H1 (cell line): Measurements from ENCODE around the gene RFLNA. TPM values are rescaled to one million over a fixed set of nuclear protein-coding genes. Genes with fewer than 3 reads are reported as not detected.

Experiments used
- CHD2 ChIP-seq: IDR thresholded peaks from 2 replicates; pipeline ENCODE4 v1.6.1; 2012; ENCODE audit warnings: low read length, improper control_type of control experiment
- KDM5A ChIP-seq: fragments of 200-600 bp; IDR thresholded peaks from 2 replicates; pipeline ENCODE4 v1.7.1; 2012; ENCODE audit warnings: mild to moderate bottlenecking, low read length, inconsistent platforms, mixed read lengths
- NRF1 ChIP-seq: IDR thresholded peaks from 2 replicates; pipeline ENCODE4 v1.6.1; 2011; ENCODE audit warnings: mild to moderate bottlenecking, low read depth, low read length, improper control_type of control experiment
- RXRA ChIP-seq: IDR thresholded peaks from 2 replicates; pipeline ENCODE4 v1.6.1; 2011; ENCODE audit warnings: low read depth, mild to moderate bottlenecking, low read length, moderate library complexity; ENCODE audit not compliant: insufficient read depth
- TAF1 ChIP-seq: IDR thresholded peaks from 2 replicates; pipeline ENCODE4 v1.6.1; 2011; ENCODE audit warnings: mild to moderate bottlenecking, low read depth, low read length
- TAF7 ChIP-seq: optimal IDR thresholded peaks from 2 replicates; pipeline ENCODE3; 2011; ENCODE audit warnings: low read depth, mild to moderate bottlenecking, inconsistent platforms, low read length, moderate library complexity, borderline replicate concordance
- ZNF274 ChIP-seq: IDR thresholded peaks from 2 replicates; pipeline ENCODE4 v1.7.0; 2012; ENCODE audit warnings: low read length, borderline replicate concordance; ENCODE audit errors: extremely low read depth
- polyA plus RNA-seq, 7 experiments: library from polyadenylated mRNA; depleted of rRNA in 3 of 7; stranded (reverse) in 5 of 7; unstranded in 2 of 7; fragments of >200 nt in 5 of 7; fragments of 200-250 nt in 2 of 7; gene quantifications; 1 replicate in 5 of 7; 2 replicates in 1 of 7; 4 replicates in 1 of 7; pipeline versions ENCODE4 v1.2.1 to v1.2.3, GENCODE V29; 2011 to 2013; ENCODE audit warnings: missing spikeins in 2 of 7, mixed read lengths in 2 of 7
- total RNA-seq: library from RNA; stranded (reverse); fragmentation: NEBNext Ultra II Directional; extraction: Animal tissue kit (Norgen Biotek cat#: 25700); gene quantifications from 2 replicates; pipeline ENCODE4 v1.2.1, GENCODE V29; 2021

The RFLNA gene
- total and polyA plus RNA-seq, 2 of the 8 experiments (the other 6 are each of a cell fraction or from before 2014, with no cell fraction given), result 6.4 to 6.6 TPM

GRCh38 chr12:124352839-124353238 lies 57.9 kb downstream of the RFLNA start (continued):
- TF ChIP-seq TAF1 (no peak), NRF1 (no peak), CHD2 (no peak), TAF7 (no peak), ZNF274 (no peak), RXRA (no peak), KDM5A (no peak)
